ENCODE data around the gene TLCD1. TPM values are rescaled to one million over a fixed set of nuclear protein-coding genes. Genes with fewer than 3 reads are reported as not detected.

The TLCD1 gene
- total and polyA plus RNA-seq, 2 donors (not counting 1 experiment from before 2014, with no cell fraction given): 0.49 to 3.1 TPM

GRCh38 chr17:28738680-28739384, 12.8 kb upstream of the TLCD1 start:
- Histone ChIP-seq H2AFZ (ENCODE audit: insufficient read depth, low read depth, low read length, poor library complexity, severe bottlenecking) (no peak overlapping the region), H3K9ac (ENCODE audit: low read length) (peak overlapping the region; percentile 68), H3K27ac (ENCODE audit: low read length in 2 of 2) (peak overlapping the region; percentile 95 to 100), H3K9me3 (ENCODE audit: control extremely low read depth in 1 of 3, control insufficient read depth in 2 of 3, insufficient read depth in 1 of 3, low read length in 2 of 3) (peaks cover 0 to 27% (median 0%) of the 10 kb centered on the region in 3 donors), H3K27me3 (replicated peaks in 1 of 4; ENCODE audit: control extremely low read depth in 1 of 4, control insufficient read depth in 3 of 4, insufficient read depth in 4 of 4, low read length in 3 of 4) (no peaks in the 10 kb centered on the region), H3K4me1 (ENCODE audit: control insufficient read depth in 2 of 2, insufficient read depth in 2 of 2, low read length in 2 of 2) (peaks cover 82 to 84% of the 10 kb centered on the region in 2 donors), H4K20me1 (ENCODE audit: control insufficient read depth, insufficient read depth, low read length, poor library complexity, severe bottlenecking) (no peaks in the 10 kb centered on the region), H3K4me3 (ENCODE audit: control extremely low read depth in 1 of 5, extremely low read depth in 1 of 5, insufficient read depth in 1 of 5, low read depth in 2 of 5, low read length in 4 of 5) (peak overlapping the region in 3 of 5 experiments; percentile 7 to 34 (median 10)), H3K36me3 (replicated peaks in 1 of 2; ENCODE audit: control extremely low read depth in 1 of 2, control insufficient read depth in 1 of 2, extremely low read depth in 1 of 2, insufficient read depth in 2 of 2, low read length in 1 of 2) (peaks cover 0 to 11% of the 10 kb centered on the region in 2 experiments), H3K79me2 (ENCODE audit: control insufficient read depth, insufficient read depth, low read length) (peaks cover 43% of the 10 kb centered on the region), H3K4me2 (replicated peaks; ENCODE audit: low read depth, low read length, poor library complexity, severe bottlenecking) (peak overlapping the region; percentile 82)
- WGBS (ENCODE audit: insufficient coverage): 29% methylated on average over 9 of the region's 10 CpGs
- POLR2A ChIA-PET: interaction anchor here (0.6 to 16.2 kb wide), 5 partner anchors 7 to 755 kb away, joined by 3 to 511 read pairs (median 4); partner anchors contain the start of genes NEK8, RPL23A and TLCD1
- Mint-ChIP-seq H3K27ac (peak overlapping the region; percentile 100), H3K4me1 (peaks cover 76% of the 10 kb centered on the region), H3K9me3 (ENCODE audit: insufficient read depth) (no peaks in the 10 kb centered on the region), H3K27me3 (no peaks in the 10 kb centered on the region), H3K4me3 (peak overlapping the region; percentile 94)
- no peak for TF ChIP-seq CTCF (IDR thresholded peaks at IDR 0.05)
- TF ChIP-seq EZH2 (IDR thresholded peaks at IDR 0.05; ENCODE audit: borderline replicate concordance, insufficient read depth, low read depth, low read length, poor library complexity, severe bottlenecking): no peak
- intact Hi-C loops (cut with micrococcal nuclease): loop anchor here (1.0 kb wide), 1 partner anchor 11 kb away; the partner anchor contains the start of gene NEK8
- ATAC-seq (ENCODE audit: low read depth) (peak; percentile 48), DNase-seq (peak; percentile 96)
- CTCF ChIA-PET: interaction anchor here (1.2 to 18.9 kb wide), 4 partner anchors 8 to 24 kb away, joined by 3 to 1020 read pairs (median 10); partner anchors contain the start of genes NEK8, RPL23A and TLCD1
